Erythroblast (primary cell): ENCODE data around the gene CCDC40.

ENCODE experiments used
- GATA1 ChIP-seq: IDR thresholded peaks from 2 replicates; pipeline ENCODE4 v1.6.1; 2011; ENCODE audit warnings: low read depth, mild to moderate bottlenecking, control low read depth, low read length, moderate library complexity
- POLR2A ChIP-seq: IDR thresholded peaks from 2 replicates; pipeline ENCODE4 v1.6.1; 2011; ENCODE audit warnings: mild to moderate bottlenecking, low read length

GRCh38 chr17:80025796-80026195 is 10.6 kb upstream of the CCDC40 start:
- TF ChIP-seq POLR2A (no peak), GATA1 (no peak)
